GM12878 (cell line): ENCODE data around the gene TMIGD3. TPM values are rescaled to one million over a fixed set of nuclear protein-coding genes. Genes with fewer than 3 reads are reported as not detected.
A peak's percentile ranks its signal among the peaks of the same experiment; 100 is the strongest.

ENCODE experiments used
- ATAC-seq: fragments of 200-7000 bp; cut with Tn5 transposase; 3 replicates; pipeline ENCODE4 v1.9.1; 2020; ENCODE audit warnings: mild to moderate bottlenecking, moderate library complexity
- BruUV-seq: library from RNA; stranded (reverse); fragments of 400-500 nt; replicated peaks from 2 replicates; lab custom pipeline; 2021; lab: Mats Ljungman, UMichigan
- CTCF ChIA-PET: fragments of 300-600 bp; sonication (Branson Sonifier 250); formaldehyde crosslinking; extraction: SDS; loops from one replicate; lab custom pipeline; 2021; ENCODE audit warnings: inconsistent platforms; lab: Yijun Ruan, JAX
- POLR2A ChIA-PET: fragments of 350-600 bp; formaldehyde crosslinking; extraction: SDS; loops from one replicate; lab custom pipeline; 2021; ENCODE audit warnings: inconsistent platforms; lab: Charles Lee
- RAD21 ChIA-PET: fragments of 300-600 bp; sonication (Branson Sonifier 250); formaldehyde crosslinking; loops from one replicate; lab custom pipeline; 2023; ENCODE audit warnings: antibody characterized with exemption; ENCODE audit not compliant: unreplicated experiment; lab: Charles Lee
- SMC1A ChIA-PET: fragments of 300-600 bp; sonication (Branson Sonifier 250); formaldehyde crosslinking; loops from one replicate; lab custom pipeline; 2023; ENCODE audit not compliant: unreplicated experiment, uncharacterized antibody; lab: Charles Lee
- DNase-seq: peaks from one replicate; pipeline ENCODE4 v3.0.0-alpha.2; 2011; ENCODE audit warnings: low read depth, low spot score
- FAIRE-seq: peaks from 3 replicates; lab custom pipeline; 2011; peaks lifted over from hg19 to GRCh38; lab: Jason Lieb, UNC
- H2AFZ ChIP-seq: 2 replicates; pipeline ENCODE4 v1.6.0; 2011; ENCODE audit warnings: low read depth, low read length, control low read depth; ENCODE audit not compliant: control insufficient read depth
- H3K27ac ChIP-seq: 2 replicates; pipeline ENCODE4 v1.5.1; 2011; ENCODE audit warnings: control low read depth; ENCODE audit not compliant: control insufficient read depth, insufficient read depth
- H3K27me3 ChIP-seq, 2 experiments: replicated peaks in 1 of 2; 2 replicates each; pipeline versions ENCODE4 v1.6.0 to v1.6.1; 2011; ENCODE audit warnings: low read length in 1 of 2; ENCODE audit not compliant: control insufficient read depth in 2 of 2, insufficient read depth in 2 of 2
- H3K36me3 ChIP-seq, 2 experiments: 2 replicates each; pipeline ENCODE4 v1.5.1; 2011; ENCODE audit warnings: low read length in 1 of 2; ENCODE audit not compliant: control insufficient read depth in 2 of 2, insufficient read depth in 2 of 2
- H3K4me1 ChIP-seq: 2 replicates; pipeline ENCODE4 v1.6.1; 2011; ENCODE audit warnings: mild to moderate bottlenecking, low read length, moderate library complexity, mixed read lengths; ENCODE audit not compliant: control insufficient read depth, insufficient read depth
- H3K4me2 ChIP-seq: 2 replicates; pipeline ENCODE4 v1.6.0; 2011; ENCODE audit warnings: control low read depth; ENCODE audit not compliant: control insufficient read depth, insufficient read depth
- H3K4me3 ChIP-seq: fragments of 200-600 bp; sonication (generic); 2 replicates; pipeline ENCODE4 v1.5.1; 2016
- H3K79me2 ChIP-seq: 2 replicates; pipeline ENCODE4 v1.6.0; 2011; ENCODE audit warnings: low read length; ENCODE audit not compliant: control insufficient read depth, insufficient read depth
- H3K9ac ChIP-seq: 2 replicates; pipeline ENCODE4 v1.8.0; 2011; ENCODE audit warnings: low read length, control low read depth, mixed read lengths; ENCODE audit not compliant: control insufficient read depth, insufficient read depth
- H3K9me3 ChIP-seq: replicated peaks from 3 replicates; pipeline ENCODE4 v1.5.1; 2011; ENCODE audit warnings: mild to moderate bottlenecking, low read length; ENCODE audit not compliant: control insufficient read depth, insufficient read depth
- H4K20me1 ChIP-seq: 2 replicates; pipeline ENCODE4 v1.6.0; 2011; ENCODE audit not compliant: control insufficient read depth, insufficient read depth
- BMI1 ChIP-seq: fragments of 450-650 bp; IDR thresholded peaks from 2 replicates; pipeline ENCODE4 v1.6.1; 2016; ENCODE audit warnings: mild to moderate bottlenecking, moderate library complexity, borderline replicate concordance
- FOS ChIP-seq: IDR thresholded peaks from 3 replicates; pipeline ENCODE4 v1.6.1; 2011; ENCODE audit warnings: borderline replicate concordance; ENCODE audit not compliant: insufficient read length; ENCODE audit errors: extremely low read depth
- IKZF2 ChIP-seq, 2 experiments: fragments of 450-650 bp; IDR thresholded peaks; 2 replicates each; pipeline ENCODE4 v1.6.1; 2017; ENCODE audit warnings: mild to moderate bottlenecking in 2 of 2, moderate library complexity in 2 of 2
- JUNB ChIP-seq: IDR thresholded peaks from 2 replicates; pipeline ENCODE4 v1.6.1; 2016; ENCODE audit warnings: antibody characterized with exemption, mild to moderate bottlenecking
- JUND ChIP-seq: IDR thresholded peaks from 2 replicates; pipeline ENCODE4 v1.6.1; 2012; ENCODE audit warnings: low read depth, mild to moderate bottlenecking, low read length, improper control_type of control experiment, moderate library complexity
- KLF5 ChIP-seq: fragments of 450-650 bp; IDR thresholded peaks from 2 replicates; pipeline ENCODE4 v1.6.1; 2014; ENCODE audit warnings: mild to moderate bottlenecking; ENCODE audit not compliant: partially characterized antibody
- MTA2 ChIP-seq: fragments of 450-650 bp; IDR thresholded peaks from 2 replicates; pipeline ENCODE4 v1.6.1; 2016; ENCODE audit warnings: low read depth, mild to moderate bottlenecking, moderate library complexity
- MTA3 ChIP-seq: IDR thresholded peaks from 2 replicates; pipeline ENCODE4 v1.6.1; 2012; ENCODE audit warnings: low read length, inconsistent platforms, borderline replicate concordance
- MYC ChIP-seq: IDR thresholded peaks from 2 replicates; pipeline ENCODE4 v1.6.1; 2011; ENCODE audit warnings: mild to moderate bottlenecking, low read length, moderate library complexity, inconsistent platforms; ENCODE audit not compliant: insufficient read depth, insufficient replicate concordance, insufficient read length, severe bottlenecking
- NFXL1 ChIP-seq: fragments of 450-650 bp; IDR thresholded peaks from 2 replicates; pipeline ENCODE4 v1.6.1; 2017; ENCODE audit warnings: antibody characterized with exemption, mild to moderate bottlenecking, borderline replicate concordance
- NRF1 ChIP-seq: conservative IDR thresholded peaks from 2 replicates; pipeline ENCODE4 v1.6.1; 2011; ENCODE audit warnings: mild to moderate bottlenecking, low read depth, low read length, improper control_type of control experiment
- PKNOX1 ChIP-seq: fragments of 450-650 bp; IDR thresholded peaks from 2 replicates; pipeline ENCODE4 v1.6.1; 2016; ENCODE audit warnings: mild to moderate bottlenecking
- REST ChIP-seq: IDR thresholded peaks from 2 replicates; pipeline ENCODE4 v1.6.1; 2012; ENCODE audit warnings: mild to moderate bottlenecking, low read depth, low read length
- SMARCA5 ChIP-seq: fragments of 450-650 bp; IDR thresholded peaks from 2 replicates; pipeline ENCODE4 v1.6.1; 2017; ENCODE audit warnings: mild to moderate bottlenecking
- SPI1 ChIP-seq: IDR thresholded peaks from 2 replicates; pipeline ENCODE4 v1.6.1; 2011; ENCODE audit warnings: low read depth, mild to moderate bottlenecking, low read length, moderate library complexity, borderline replicate concordance; ENCODE audit not compliant: insufficient read depth
- SUZ12 ChIP-seq: fragments of 200-600 bp; sonication (generic); IDR thresholded peaks from one replicate; pipeline ENCODE4 v1.6.1; 2018; ENCODE audit warnings: antibody characterized with exemption, mild to moderate bottlenecking; ENCODE audit not compliant: unreplicated experiment
- TCF7 ChIP-seq: IDR thresholded peaks from 2 replicates; pipeline ENCODE4 v1.6.1; 2014; ENCODE audit warnings: antibody characterized with exemption, borderline replicate concordance
- WGBS: methylation state at CpG from one replicate; pipeline ENCODE4 v1.1.6; 2016; ENCODE audit warnings: low lambda C conversion rate; ENCODE audit not compliant: insufficient replicate concordance, insufficient coverage; ENCODE audit errors: missing lambda C conversion rate; 5-methylcytosine and 5-hydroxymethylcytosine counted together
- in situ Hi-C: fragments of 300-500 bp; cut with MboI; formaldehyde crosslinking; loops from 9 replicates; pipeline ENCODE4 v1.14.3; 2018; ENCODE audit warnings: mixed read lengths
- intact Hi-C: fragments of 100-400 bp; cut with micrococcal nuclease; formaldehyde crosslinking; loops from one replicate; pipeline ENCODE4 v1.14.2; 2022; ENCODE audit not compliant: unreplicated experiment
- polyA plus RNA-seq, 11 experiments: library from polyadenylated mRNA; depleted of rRNA in 4 of 11; unstranded in 6 of 11; stranded (reverse) in 5 of 11; fragments of >200 nt; fragmentation: Nextera tagmentation in 4 of 11; fragmentation: Illumina TruSeq in 1 of 11; extraction: Ambion mirVana in 4 of 11; extraction: Trizol in 1 of 11; gene quantifications; 1 replicate in 1 of 11; 2 replicates in 10 of 11; pipeline versions ENCODE4 v1.2.1 to v1.2.3, GENCODE V29; 2011 to 2016; ENCODE audit warnings: inconsistent platforms in 2 of 11, missing spikeins in 2 of 11, low read depth in 1 of 11
- total RNA-seq, 4 experiments: library from RNA; depleted of rRNA in 3 of 4; stranded (reverse); fragments of >200 nt in 3 of 4; fragmentation: Illumina TruSeq in 1 of 4; extraction: Trizol in 1 of 4; gene quantifications; 2 replicates each; pipeline versions ENCODE4 v1.2.1 to v1.2.3, GENCODE V29; 2013 to 2021

Gene TMIGD3
- total and polyA plus RNA-seq, 10 of the 15 experiments (the other 5 are each of a cell fraction or from before 2014, with no cell fraction given): 0.17 TPM; not detected in 9

- no peak for TF ChIP-seq REST
- no peak for TF ChIP-seq TCF7
- TF ChIP-seq MYC: no peak
- no peak for TF ChIP-seq SMARCA5
These were observed 4.2 kb downstream of the TMIGD3 start (continued) for GRCh38 chr1:111499026-111499785.

GRCh38 chr1:111497592-111497991 is 5.8 kb downstream of the TMIGD3 start:
- POLR2A ChIA-PET: interaction anchor here (1.1 to 1.2 kb wide), 2 partner anchors 9 to 20 kb away, joined by 3 to 5 read pairs; no protein-coding TSS in a partner anchor
- BruUV-seq: no TSS peak
- 45% methylated on average over 5 of the region's 5 CpGs for WGBS
- TF ChIP-seq IKZF2 (IDR thresholded peaks at IDR 0.05): peak; percentile 34 to 43; a peak in 1 of 4 replicates
- no peak for TF ChIP-seq FOS
- TF ChIP-seq NFXL1: no peak
- TF ChIP-seq MTA2: no peak
- TF ChIP-seq PKNOX1: no peak
- TF ChIP-seq MYC: no peak
- TF ChIP-seq KLF5: no peak
- no peak for TF ChIP-seq SUZ12
- peak; percentile 47; the same call in 1 of the 2 replicates for TF ChIP-seq BMI1
- TF ChIP-seq JUNB: peak; percentile 23; the same call in 1 of the 2 replicates
- TF ChIP-seq SPI1: peak; percentile 40; the same call in 1 of the 2 replicates
- TF ChIP-seq JUND: no peak
- no peak for TF ChIP-seq MTA3
- no peak for TF ChIP-seq NRF1

More at GRCh38 chr1:111497592-111497991, 5.8 kb downstream of the TMIGD3 start:
- DNase-seq (no peak), ATAC-seq (no peak; the same call in 2 of the 3 replicates), FAIRE-seq (no peak)
- Histone ChIP-seq H3K36me3 (no peaks in the 10 kb centered on the region), H3K27ac (no peak overlapping the region), H3K9ac (no peak overlapping the region), H3K4me3 (no peak overlapping the region), H4K20me1 (no peaks in the 10 kb centered on the region), H3K4me1 (peaks cover 16% of the 10 kb centered on the region; the same call in 1 of the 2 replicates), H3K4me2 (peak overlapping the region; percentile 27; the same call in 1 of the 2 replicates), H3K9me3 (peaks cover 15% of the 10 kb centered on the region), H3K27me3 (no peaks in the 10 kb centered on the region), H2AFZ (no peak overlapping the region), H3K79me2 (no peaks in the 10 kb centered on the region)
- RAD21 ChIA-PET: interaction anchor here (1.5 to 1.6 kb wide), 2 partner anchors 10 to 16 kb away, joined by 4 to 5 read pairs; no protein-coding TSS in a partner anchor
- SMC1A ChIA-PET: interaction anchor here (0.7 to 5.4 kb wide), 8 partner anchors 11 to 271 kb away, joined by 3 to 46 read pairs (median 5); no protein-coding TSS in a partner anchor
- in situ Hi-C loops (loop anchor here (25.0 kb wide), 1 partner anchor 865 kb away; no protein-coding TSS in a partner anchor), intact Hi-C loops (no loop called here)
- CTCF ChIA-PET: interaction anchor here (0.8 to 5.6 kb wide), 4 partner anchors 10 to 270 kb away, joined by 3 to 41 read pairs (median 5); no protein-coding TSS in a partner anchor
